Body of pancreas (tissue), 4 donors: ENCODE measurements around the gene CXCR4. TPM values are rescaled to one million over a fixed set of nuclear protein-coding genes. Genes with fewer than 3 reads are reported as not detected.

Experiments
- ATAC-seq: fragments of 150-250 bp; one replicate; pipeline ENCODE4 v1.9.1; 2016
- DNase-seq, 4 donors: peaks; one replicate each; pipeline ENCODE4 v3.0.0-alpha.2; 2019
- H3K27ac ChIP-seq, 4 donors: fragments of 200-600 bp; sonication (generic); 1 replicate in 3 of 4; 2 replicates in 1 of 4; pipeline versions ENCODE4 v1.5.1 to v1.6.1; 2016 to 2019; ENCODE audit warnings: mild to moderate bottlenecking in 1 of 4, mixed read lengths in 1 of 4, moderate library complexity in 1 of 4
- H3K27me3 ChIP-seq, 2 donors: fragments of 200-600 bp; sonication (generic); one replicate each; pipeline ENCODE4 v1.6.0; 2016; ENCODE audit warnings: mild to moderate bottlenecking in 1 of 2
- H3K36me3 ChIP-seq, 2 donors: fragments of 200-600 bp; sonication (generic); replicated peaks in 1 of 2; 2 replicates each; pipeline ENCODE4 v1.5.1; 2016; ENCODE audit warnings: low read depth in 2 of 2; ENCODE audit not compliant: insufficient read depth in 1 of 2
- H3K4me1 ChIP-seq: fragments of 200-600 bp; sonication (generic); one replicate; pipeline ENCODE4 v1.6.0; 2016
- H3K4me3 ChIP-seq, 2 donors: fragments of 200-600 bp; sonication (generic); 1 replicate in 1 of 2; 2 replicates in 1 of 2; pipeline ENCODE4 v1.5.1; 2016 to 2019
- H3K9me3 ChIP-seq, 3 donors: fragments of 200-600 bp; sonication (generic); 1 replicate in 2 of 3; 2 replicates in 1 of 3; pipeline ENCODE4 v1.5.1; 2016
- POLR2A ChIP-seq, 3 donors: fragments of 450-650 bp; IDR thresholded peaks; one replicate each; pipeline ENCODE4 v1.6.1; 2016; ENCODE audit warnings: antibody characterized with exemption in 3 of 3, mild to moderate bottlenecking in 2 of 3
- WGBS, 2 donors: methylation state at CpG; one replicate each; pipeline ENCODE4 v1.1.5; 2017; 5-methylcytosine and 5-hydroxymethylcytosine counted together
- intact Hi-C: fragments of 100-400 bp; cut with DNase I; formaldehyde crosslinking; loops from one replicate; pipeline ENCODE4 v1.15.1; 2023
- total RNA-seq, 2 donors: library from RNA; depleted of rRNA; stranded (reverse); fragments of >200 nt; gene quantifications; one replicate each; pipeline ENCODE4 v1.1.0, GENCODE V29; 2016
- TF ChIP-seq, protein P1 (sequence below), 7 experiments: fragments of 450-650 bp in 4 of 7; fragments of 200-600 bp in 3 of 7; sonication (generic) in 3 of 7; IDR thresholded peaks; one replicate each; pipeline ENCODE4 v1.5.1; 2016 to 2019; ENCODE audit warnings: antibody characterized with exemption in 7 of 7

The CXCR4 gene
- total RNA-seq, 2 donors from 2014 or later, result 0.33 to 10.6 TPM

GRCh38 chr2:136115183-136115761 lies 2.7 kb downstream of the CXCR4 start:
- Histone ChIP-seq H3K4me1 (peaks cover 31% of the 10 kb centered on the region), H3K27ac (no peak overlapping the region), H3K4me3 (no peak overlapping the region), H3K36me3 (no peaks in the 10 kb centered on the region), H3K27me3 (peaks cover 0 to 6% of the 10 kb centered on the region in 2 donors), H3K9me3 (no peaks in the 10 kb centered on the region)
- WGBS, 2 donors, result 83 to 87% methylated on average over 12 of the region's 12 CpGs
- TF ChIP-seq POLR2A (IDR thresholded peaks at IDR 0.05), result peak in 1 of 3 donors; percentile 10
- TF ChIP-seq, protein P1, sequence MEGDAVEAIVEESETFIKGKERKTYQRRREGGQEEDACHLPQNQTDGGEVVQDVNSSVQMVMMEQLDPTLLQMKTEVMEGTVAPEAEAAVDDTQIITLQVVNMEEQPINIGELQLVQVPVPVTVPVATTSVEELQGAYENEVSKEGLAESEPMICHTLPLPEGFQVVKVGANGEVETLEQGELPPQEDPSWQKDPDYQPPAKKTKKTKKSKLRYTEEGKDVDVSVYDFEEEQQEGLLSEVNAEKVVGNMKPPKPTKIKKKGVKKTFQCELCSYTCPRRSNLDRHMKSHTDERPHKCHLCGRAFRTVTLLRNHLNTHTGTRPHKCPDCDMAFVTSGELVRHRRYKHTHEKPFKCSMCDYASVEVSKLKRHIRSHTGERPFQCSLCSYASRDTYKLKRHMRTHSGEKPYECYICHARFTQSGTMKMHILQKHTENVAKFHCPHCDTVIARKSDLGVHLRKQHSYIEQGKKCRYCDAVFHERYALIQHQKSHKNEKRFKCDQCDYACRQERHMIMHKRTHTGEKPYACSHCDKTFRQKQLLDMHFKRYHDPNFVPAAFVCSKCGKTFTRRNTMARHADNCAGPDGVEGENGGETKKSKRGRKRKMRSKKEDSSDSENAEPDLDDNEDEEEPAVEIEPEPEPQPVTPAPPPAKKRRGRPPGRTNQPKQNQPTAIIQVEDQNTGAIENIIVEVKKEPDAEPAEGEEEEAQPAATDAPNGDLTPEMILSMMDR (IDR thresholded peaks at IDR 0.05), result no peak
- intact Hi-C loops, result no loop called here
- ATAC-seq (no peak), DNase-seq (peak in 1 of 4 donors; percentile 20)

GRCh38 chr2:136114382-136114781 lies 3.6 kb downstream of the CXCR4 start:
- H3K27ac ChIP-seq, result no peak overlapping the region
- no peak for DNase-seq
- peaks cover 0 to 3% of the 10 kb centered on the region in 2 donors for H3K27me3 ChIP-seq

DNA sequence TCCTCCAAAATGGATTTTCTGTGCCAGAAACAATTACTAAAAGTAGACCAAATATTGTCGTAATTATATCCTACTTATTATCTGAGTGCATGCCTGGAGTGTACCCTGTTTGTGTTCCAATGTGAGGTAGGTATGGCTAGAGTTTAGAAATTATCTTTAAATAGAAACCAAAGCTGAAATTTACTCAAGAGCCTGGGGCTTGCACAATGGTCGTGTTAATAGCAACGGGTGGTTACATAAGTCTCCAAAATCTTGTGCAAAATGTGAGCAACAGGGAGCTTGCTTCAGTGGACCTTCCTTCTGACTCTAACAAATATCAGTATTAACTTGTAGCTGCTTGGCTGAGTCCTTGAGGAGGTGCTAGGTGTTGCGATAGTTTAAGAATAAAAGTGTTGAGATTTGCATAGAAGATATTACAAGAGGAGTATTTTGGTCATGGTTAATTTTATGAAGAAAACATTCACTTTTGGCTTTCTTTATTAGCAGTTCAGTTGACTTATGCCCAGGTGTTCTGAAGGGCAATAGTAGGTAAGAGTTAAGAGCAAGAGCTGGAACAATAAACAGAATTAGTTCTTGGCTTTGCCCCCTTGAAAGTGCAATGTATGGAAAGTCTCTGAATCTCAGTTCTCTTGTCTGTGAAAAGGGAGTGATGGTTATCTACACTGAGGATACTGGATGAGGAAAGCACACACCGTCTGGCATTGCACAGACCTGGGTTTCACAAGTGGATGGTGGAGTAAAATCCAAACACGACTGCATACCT lies 4.6 kb downstream of the CXCR4 start:
- Histone ChIP-seq H3K27ac (no peak overlapping the region), H3K9me3 (no peaks in the 10 kb centered on the region), H3K4me1 (peaks cover 18% of the 10 kb centered on the region), H3K4me3 (no peak overlapping the region), H3K36me3 (no peaks in the 10 kb centered on the region), H3K27me3 (no peaks in the 10 kb centered on the region)
- WGBS, 2 donors, result 50 to 55% methylated on average over 6 of the region's 6 CpGs
- TF ChIP-seq, protein P1 (IDR thresholded peaks at IDR 0.05), result no peak
- ATAC-seq, result no peak
- intact Hi-C loops, result no loop called here
- DNase-seq, result no peak

More at GRCh38 chr2:136114382-136114781, 3.6 kb downstream of the CXCR4 start:
- H3K9me3 ChIP-seq, result no peaks in the 10 kb centered on the region
- intact Hi-C loops, result no loop called here
- H3K4me3 ChIP-seq, result no peak overlapping the region
- no peaks in the 10 kb centered on the region for H3K36me3 ChIP-seq
- peaks cover 28% of the 10 kb centered on the region for H3K4me1 ChIP-seq
- no peak for TF ChIP-seq POLR2A (IDR thresholded peaks at IDR 0.05)
- TF ChIP-seq, protein P1 (IDR thresholded peaks at IDR 0.05), result no peak
- WGBS, 2 donors, result 51 to 68% methylated on average over 6 of the region's 6 CpGs
- ATAC-seq, result no peak

GRCh38 chr2:136112317-136113208 lies 5.4 kb downstream of the CXCR4 start:
- no peak for ATAC-seq
- no peaks in the 10 kb centered on the region for H3K27me3 ChIP-seq
- H3K4me1 ChIP-seq, result peaks cover 14% of the 10 kb centered on the region
- TF ChIP-seq POLR2A (IDR thresholded peaks at IDR 0.05), result no peak
- TF ChIP-seq, protein P1 (IDR thresholded peaks at IDR 0.05), result no peak
- H3K27ac ChIP-seq, result no peak overlapping the region
- DNase-seq, result no peak
- H3K4me3 ChIP-seq, result no peak overlapping the region
- no peaks in the 10 kb centered on the region for H3K9me3 ChIP-seq
- WGBS, 2 donors, result 45 to 49% methylated on average over 5 of the region's 5 CpGs
- no peaks in the 10 kb centered on the region for H3K36me3 ChIP-seq
- intact Hi-C loops, result no loop called here
